ENCODE data around the gene OSM.

DNA sequence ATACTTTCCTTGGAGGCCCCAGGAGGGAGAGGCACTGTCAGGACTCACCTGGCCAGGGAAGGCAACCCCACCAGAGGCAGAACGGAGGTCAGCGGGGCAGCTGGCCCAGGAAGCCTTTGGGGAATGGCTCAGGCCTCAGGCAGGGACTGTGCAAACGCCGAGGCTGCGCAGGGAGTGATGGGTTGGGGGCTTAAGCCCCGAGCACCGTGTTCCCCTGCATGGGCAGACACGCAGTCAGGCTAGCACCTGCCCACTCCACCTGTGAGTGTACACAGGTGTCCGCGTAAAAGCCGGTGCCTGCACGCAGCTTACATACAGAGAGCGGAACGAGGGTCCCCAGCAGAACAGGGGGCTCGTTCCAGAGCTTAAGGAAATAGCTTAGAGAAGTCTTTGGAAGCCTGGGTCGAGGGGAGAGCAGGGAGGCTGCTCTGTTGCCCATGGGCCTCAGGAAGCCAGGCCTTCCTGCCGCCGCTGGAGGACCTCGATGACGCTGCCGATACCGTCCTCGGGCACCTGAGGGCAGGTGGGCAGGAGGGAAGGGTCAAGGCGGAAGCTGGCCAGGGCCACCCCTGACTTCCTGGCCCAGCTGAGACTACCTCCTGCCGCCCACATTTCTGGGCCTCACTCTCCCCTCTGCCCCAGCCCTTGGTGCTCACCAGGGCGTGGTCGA lies 18.7 kb upstream of the OSM start:
- TF ChIP-seq, protein P1, sequence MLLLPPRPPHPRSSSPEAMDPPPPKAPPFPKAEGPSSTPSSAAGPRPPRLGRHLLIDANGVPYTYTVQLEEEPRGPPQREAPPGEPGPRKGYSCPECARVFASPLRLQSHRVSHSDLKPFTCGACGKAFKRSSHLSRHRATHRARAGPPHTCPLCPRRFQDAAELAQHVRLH (tag by site-specific recombination; IDR thresholded peaks at IDR 0.05): no peak
- TF ChIP-seq, protein P2, sequence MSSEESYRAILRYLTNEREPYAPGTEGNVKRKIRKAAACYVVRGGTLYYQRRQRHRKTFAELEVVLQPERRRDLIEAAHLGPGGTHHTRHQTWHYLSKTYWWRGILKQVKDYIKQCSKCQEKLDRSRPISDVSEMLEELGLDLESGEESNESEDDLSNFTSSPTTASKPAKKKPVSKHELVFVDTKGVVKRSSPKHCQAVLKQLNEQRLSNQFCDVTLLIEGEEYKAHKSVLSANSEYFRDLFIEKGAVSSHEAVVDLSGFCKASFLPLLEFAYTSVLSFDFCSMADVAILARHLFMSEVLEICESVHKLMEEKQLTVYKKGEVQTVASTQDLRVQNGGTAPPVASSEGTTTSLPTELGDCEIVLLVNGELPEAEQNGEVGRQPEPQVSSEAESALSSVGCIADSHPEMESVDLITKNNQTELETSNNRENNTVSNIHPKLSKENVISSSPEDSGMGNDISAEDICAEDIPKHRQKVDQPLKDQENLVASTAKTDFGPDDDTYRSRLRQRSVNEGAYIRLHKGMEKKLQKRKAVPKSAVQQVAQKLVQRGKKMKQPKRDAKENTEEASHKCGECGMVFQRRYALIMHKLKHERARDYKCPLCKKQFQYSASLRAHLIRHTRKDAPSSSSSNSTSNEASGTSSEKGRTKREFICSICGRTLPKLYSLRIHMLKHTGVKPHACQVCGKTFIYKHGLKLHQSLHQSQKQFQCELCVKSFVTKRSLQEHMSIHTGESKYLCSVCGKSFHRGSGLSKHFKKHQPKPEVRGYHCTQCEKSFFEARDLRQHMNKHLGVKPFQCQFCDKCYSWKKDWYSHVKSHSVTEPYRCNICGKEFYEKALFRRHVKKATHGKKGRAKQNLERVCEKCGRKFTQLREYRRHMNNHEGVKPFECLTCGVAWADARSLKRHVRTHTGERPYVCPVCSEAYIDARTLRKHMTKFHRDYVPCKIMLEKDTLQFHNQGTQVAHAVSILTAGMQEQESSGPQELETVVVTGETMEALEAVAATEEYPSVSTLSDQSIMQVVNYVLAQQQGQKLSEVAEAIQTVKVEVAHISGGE (tag by site-specific recombination; conservative IDR thresholded peaks at IDR 0.05; ENCODE audit: low read depth): no peak
- TF ChIP-seq ZXDB (tag by site-specific recombination; IDR thresholded peaks at IDR 0.05) (no peak), ZNF585B (tag by site-specific recombination; IDR thresholded peaks at IDR 0.05) (no peak), ZNF274 (IDR thresholded peaks at IDR 0.05; ENCODE audit: low read length) (no peak), ZNF274 (tag by site-specific recombination; IDR thresholded peaks at IDR 0.05; ENCODE audit: borderline replicate concordance) (no peak), MEIS1 (CRISPR knock-in tag; IDR thresholded peaks at IDR 0.05; ENCODE audit: borderline replicate concordance) (no peak), KLF8 (tag by site-specific recombination; IDR thresholded peaks at IDR 0.05) (no peak)
- TF ChIP-seq, protein P3, sequence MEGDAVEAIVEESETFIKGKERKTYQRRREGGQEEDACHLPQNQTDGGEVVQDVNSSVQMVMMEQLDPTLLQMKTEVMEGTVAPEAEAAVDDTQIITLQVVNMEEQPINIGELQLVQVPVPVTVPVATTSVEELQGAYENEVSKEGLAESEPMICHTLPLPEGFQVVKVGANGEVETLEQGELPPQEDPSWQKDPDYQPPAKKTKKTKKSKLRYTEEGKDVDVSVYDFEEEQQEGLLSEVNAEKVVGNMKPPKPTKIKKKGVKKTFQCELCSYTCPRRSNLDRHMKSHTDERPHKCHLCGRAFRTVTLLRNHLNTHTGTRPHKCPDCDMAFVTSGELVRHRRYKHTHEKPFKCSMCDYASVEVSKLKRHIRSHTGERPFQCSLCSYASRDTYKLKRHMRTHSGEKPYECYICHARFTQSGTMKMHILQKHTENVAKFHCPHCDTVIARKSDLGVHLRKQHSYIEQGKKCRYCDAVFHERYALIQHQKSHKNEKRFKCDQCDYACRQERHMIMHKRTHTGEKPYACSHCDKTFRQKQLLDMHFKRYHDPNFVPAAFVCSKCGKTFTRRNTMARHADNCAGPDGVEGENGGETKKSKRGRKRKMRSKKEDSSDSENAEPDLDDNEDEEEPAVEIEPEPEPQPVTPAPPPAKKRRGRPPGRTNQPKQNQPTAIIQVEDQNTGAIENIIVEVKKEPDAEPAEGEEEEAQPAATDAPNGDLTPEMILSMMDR (tag by site-specific recombination; IDR thresholded peaks at IDR 0.05): no peak
